Immature natural killer cell (primary cell): ENCODE measurements around the gene THSD7B. TPM values are rescaled to one million over a fixed set of nuclear protein-coding genes. Genes with fewer than 3 reads are reported as not detected.
"Not testable (repeated sequence)": the region's sequence is repeated elsewhere in the genome, so short reads cannot be mapped to it uniquely, and the experiment has no call there.

Source experiments
- DNase-seq, 3 donors: peaks; one replicate each; pipeline ENCODE4 v3.0.0; 2022; ENCODE audit warnings: mixed read lengths in 1 of 3
- H3K27ac Mint-ChIP-seq, 6 donors: one replicate each; pipeline ENCODE4 v1.8.0; 2020; ENCODE audit warnings: mixed read lengths in 6 of 6, mild to moderate bottlenecking in 5 of 6, inconsistent platforms in 4 of 6, moderate library complexity in 3 of 6
- H3K27me3 Mint-ChIP-seq, 3 donors: one replicate each; pipeline ENCODE4 v1.8.0; 2020 to 2021; ENCODE audit warnings: low read depth in 3 of 3, mild to moderate bottlenecking in 3 of 3, mixed read lengths in 3 of 3, moderate library complexity in 3 of 3, inconsistent platforms in 1 of 3
- H3K36me3 Mint-ChIP-seq, 3 donors: one replicate each; pipeline ENCODE4 v1.8.0; 2020; ENCODE audit warnings: mixed read lengths in 3 of 3, inconsistent platforms in 2 of 3, mild to moderate bottlenecking in 2 of 3
- H3K4me1 Mint-ChIP-seq, 2 donors: one replicate each; pipeline ENCODE4 v1.8.0; 2020; ENCODE audit warnings: inconsistent platforms in 2 of 2, mild to moderate bottlenecking in 2 of 2, mixed read lengths in 2 of 2, moderate library complexity in 1 of 2
- H3K4me3 Mint-ChIP-seq, 5 donors: one replicate each; pipeline ENCODE4 v1.8.0; 2020; ENCODE audit warnings: mild to moderate bottlenecking in 5 of 5, mixed read lengths in 5 of 5, inconsistent platforms in 3 of 5, moderate library complexity in 3 of 5
- H3K9me3 Mint-ChIP-seq, 6 donors: one replicate each; pipeline ENCODE4 v1.8.0; 2020; ENCODE audit warnings: mild to moderate bottlenecking in 6 of 6, mixed read lengths in 6 of 6, inconsistent platforms in 4 of 6, moderate library complexity in 3 of 6
- polyA plus RNA-seq, 3 donors: library from polyadenylated mRNA; unstranded; fragments of 300-500 nt; fragmentation: Illumina TruSeq; gene quantifications; one replicate each; pipeline ENCODE4 v1.2.3, GENCODE V29; 2021

THSD7B gene
- polyA plus RNA-seq, 3 donors from 2014 or later: not detected

GRCh38 chr2:137659616-137660015, 894.3 kb downstream of the THSD7B start:
- no peaks in the 10 kb centered on the region for H3K4me1 Mint-ChIP-seq
- peaks cover under 1 to 28% (median 12%) of the 10 kb centered on the region in 6 donors for H3K9me3 Mint-ChIP-seq
- no peak overlapping the region for H3K27ac Mint-ChIP-seq
- H3K27me3 Mint-ChIP-seq: no peaks in the 10 kb centered on the region
- H3K4me3 Mint-ChIP-seq: no peak overlapping the region
- DNase-seq: no peak
- H3K36me3 Mint-ChIP-seq: no peaks in the 10 kb centered on the region

- DNase-seq: no peak
- H3K27me3 Mint-ChIP-seq: no peaks in the 10 kb centered on the region
- H3K27ac Mint-ChIP-seq: no peak overlapping the region
- no peaks in the 10 kb centered on the region for H3K36me3 Mint-ChIP-seq
- H3K4me3 Mint-ChIP-seq: no peak overlapping the region
- H3K4me1 Mint-ChIP-seq: no peaks in the 10 kb centered on the region
- H3K9me3 Mint-ChIP-seq: peaks cover 2 to 17% (median 4%) of the 10 kb centered on the region in 6 donors
These were observed 904.8 kb downstream of the THSD7B start for GRCh38 chr2:137670111-137670510.

- peaks cover 0 to 31% (median 5%) of the 10 kb centered on the region in 6 donors for H3K9me3 Mint-ChIP-seq
- no peak overlapping the region for H3K27ac Mint-ChIP-seq
- no peak overlapping the region for H3K4me3 Mint-ChIP-seq
- H3K4me1 Mint-ChIP-seq: no peaks in the 10 kb centered on the region
- H3K27me3 Mint-ChIP-seq: peaks cover 0 to 2% (median 0%) of the 10 kb centered on the region in 3 donors
- no peak for DNase-seq
- no peaks in the 10 kb centered on the region for H3K36me3 Mint-ChIP-seq
These were observed 907.7 kb downstream of the THSD7B start for GRCh38 chr2:137672989-137673552.

GRCh38 chr2:137674991-137675390, 909.6 kb downstream of the THSD7B start:
- no peaks in the 10 kb centered on the region for H3K4me1 Mint-ChIP-seq
- no peak overlapping the region for H3K4me3 Mint-ChIP-seq
- DNase-seq: no peak
- H3K9me3 Mint-ChIP-seq: peaks cover 0 to 40% (median 6%) of the 10 kb centered on the region in 6 donors
- H3K27me3 Mint-ChIP-seq: peaks cover 0 to 2% (median 0%) of the 10 kb centered on the region in 3 donors
- H3K36me3 Mint-ChIP-seq: no peaks in the 10 kb centered on the region
- H3K27ac Mint-ChIP-seq: no peak overlapping the region

- Mint-ChIP-seq H3K4me3 (no peak overlapping the region), H3K36me3 (no peaks in the 10 kb centered on the region), H3K27me3 (peaks cover 0 to 2% (median under 1%) of the 10 kb centered on the region in 3 donors), H3K4me1 (no peaks in the 10 kb centered on the region), H3K9me3 (peaks cover 0 to 43% (median 6%) of the 10 kb centered on the region in 6 donors), H3K27ac (no peak overlapping the region)
- no peak for DNase-seq
These were observed 910.4 kb downstream of the THSD7B start for GRCh38 chr2:137675584-137676327.

GRCh38 chr2:137676346-137676745, 911.0 kb downstream of the THSD7B start:
- DNase-seq: no peak
- H3K4me1 Mint-ChIP-seq: no peaks in the 10 kb centered on the region
- peaks cover 0 to 43% (median 5%) of the 10 kb centered on the region in 6 donors for H3K9me3 Mint-ChIP-seq
- no peak overlapping the region for H3K27ac Mint-ChIP-seq
- H3K27me3 Mint-ChIP-seq: peaks cover 0 to 2% (median 1%) of the 10 kb centered on the region in 3 donors
- no peaks in the 10 kb centered on the region for H3K36me3 Mint-ChIP-seq
- no peak overlapping the region for H3K4me3 Mint-ChIP-seq

GRCh38 chr2:137677466-137677865, 912.1 kb downstream of the THSD7B start:
- peaks cover 0 to 45% (median 4%) of the 10 kb centered on the region in 6 donors for H3K9me3 Mint-ChIP-seq
- H3K4me3 Mint-ChIP-seq: no peak overlapping the region
- DNase-seq: no peak
- no peak overlapping the region for H3K27ac Mint-ChIP-seq
- H3K36me3 Mint-ChIP-seq: no peaks in the 10 kb centered on the region
- peaks cover 0 to 2% (median 1%) of the 10 kb centered on the region in 3 donors for H3K27me3 Mint-ChIP-seq
- no peaks in the 10 kb centered on the region for H3K4me1 Mint-ChIP-seq

GRCh38 chr2:137689549-137689948, 924.2 kb downstream of the THSD7B start:
- Mint-ChIP-seq H3K4me3 (no peak overlapping the region), H3K4me1 (no peaks in the 10 kb centered on the region), H3K9me3 (peaks cover 9 to 38% (median 24%) of the 10 kb centered on the region in 6 donors), H3K36me3 (no peaks in the 10 kb centered on the region), H3K27me3 (no peaks in the 10 kb centered on the region), H3K27ac (no peak overlapping the region)
- no peak for DNase-seq

- Mint-ChIP-seq H3K4me3 (no peak overlapping the region), H3K27ac (no peak overlapping the region)
- no peak for DNase-seq
These were observed 928.2 kb downstream of the THSD7B start for GRCh38 chr2:137693534-137693933.

GRCh38 chr2:137696916-137697315, 931.6 kb downstream of the THSD7B start:
- Mint-ChIP-seq H3K9me3 (peaks cover 3 to 32% (median 9%) of the 10 kb centered on the region in 6 donors), H3K27me3 (no peaks in the 10 kb centered on the region), H3K36me3 (no peaks in the 10 kb centered on the region), H3K27ac (no peak overlapping the region), H3K4me1 (no peaks in the 10 kb centered on the region), H3K4me3 (no peak overlapping the region)
- DNase-seq: no peak

More at GRCh38 chr2:137693534-137693933, 928.2 kb downstream of the THSD7B start:
- H3K9me3 Mint-ChIP-seq: peaks cover 3 to 28% (median 13%) of the 10 kb centered on the region in 6 donors
- no peaks in the 10 kb centered on the region for H3K4me1 Mint-ChIP-seq
- H3K27me3 Mint-ChIP-seq: no peaks in the 10 kb centered on the region
- no peaks in the 10 kb centered on the region for H3K36me3 Mint-ChIP-seq

- not testable (repeated sequence) for H3K36me3 Mint-ChIP-seq, H3K27ac Mint-ChIP-seq, H3K27me3 Mint-ChIP-seq, H3K4me1 Mint-ChIP-seq, H3K4me3 Mint-ChIP-seq, DNase-seq
- peaks cover 3 to 39% (median 7%) of the 10 kb centered on the region in 6 donors for H3K9me3 Mint-ChIP-seq
These were observed 934.9 kb downstream of the THSD7B start for GRCh38 chr2:137700250-137700649.

GRCh38 chr2:137700681-137701080, 935.3 kb downstream of the THSD7B start:
- DNase-seq: no peak
- Mint-ChIP-seq H3K27ac (no peak overlapping the region), H3K4me3 (no peak overlapping the region), H3K9me3 (peaks cover 3 to 39% (median 7%) of the 10 kb centered on the region in 6 donors), H3K27me3 (no peaks in the 10 kb centered on the region), H3K4me1 (no peaks in the 10 kb centered on the region), H3K36me3 (no peaks in the 10 kb centered on the region)

- no peak for DNase-seq
- no peaks in the 10 kb centered on the region for H3K27me3 Mint-ChIP-seq
- no peaks in the 10 kb centered on the region for H3K4me1 Mint-ChIP-seq
- H3K4me3 Mint-ChIP-seq: no peak overlapping the region
- peaks cover 1 to 21% (median 7%) of the 10 kb centered on the region in 6 donors for H3K9me3 Mint-ChIP-seq
- no peak overlapping the region for H3K27ac Mint-ChIP-seq
- H3K36me3 Mint-ChIP-seq: peaks cover 0 to under 1% (median 0%) of the 10 kb centered on the region in 3 donors
These were observed 940.0 kb downstream of the THSD7B start for GRCh38 chr2:137705296-137705695.

GRCh38 chr2:137706786-137707613, 941.7 kb downstream of the THSD7B start:
- H3K27ac Mint-ChIP-seq: no peak overlapping the region

More at GRCh38 chr2:137706786-137707613, 941.7 kb downstream of the THSD7B start:
- Mint-ChIP-seq H3K27me3 (peaks cover 0 to 2% (median 0%) of the 10 kb centered on the region in 3 donors), H3K4me3 (no peak overlapping the region), H3K36me3 (peaks cover 0 to 3% (median 0%) of the 10 kb centered on the region in 3 donors), H3K9me3 (peaks cover 0 to 20% (median 8%) of the 10 kb centered on the region in 6 donors), H3K4me1 (peaks cover 0 to 2% of the 10 kb centered on the region in 2 donors)
- DNase-seq: no peak
